HG03196 (cell line): ENCODE measurements around the gene TTC7B.

Source experiments
- ATAC-seq: cut with Tn5 transposase; IDR thresholded peaks from one replicate; pipeline ENCODE4 v1.9.1; 2021; ENCODE audit not compliant: unreplicated experiment

TTC7B gene

DNA sequence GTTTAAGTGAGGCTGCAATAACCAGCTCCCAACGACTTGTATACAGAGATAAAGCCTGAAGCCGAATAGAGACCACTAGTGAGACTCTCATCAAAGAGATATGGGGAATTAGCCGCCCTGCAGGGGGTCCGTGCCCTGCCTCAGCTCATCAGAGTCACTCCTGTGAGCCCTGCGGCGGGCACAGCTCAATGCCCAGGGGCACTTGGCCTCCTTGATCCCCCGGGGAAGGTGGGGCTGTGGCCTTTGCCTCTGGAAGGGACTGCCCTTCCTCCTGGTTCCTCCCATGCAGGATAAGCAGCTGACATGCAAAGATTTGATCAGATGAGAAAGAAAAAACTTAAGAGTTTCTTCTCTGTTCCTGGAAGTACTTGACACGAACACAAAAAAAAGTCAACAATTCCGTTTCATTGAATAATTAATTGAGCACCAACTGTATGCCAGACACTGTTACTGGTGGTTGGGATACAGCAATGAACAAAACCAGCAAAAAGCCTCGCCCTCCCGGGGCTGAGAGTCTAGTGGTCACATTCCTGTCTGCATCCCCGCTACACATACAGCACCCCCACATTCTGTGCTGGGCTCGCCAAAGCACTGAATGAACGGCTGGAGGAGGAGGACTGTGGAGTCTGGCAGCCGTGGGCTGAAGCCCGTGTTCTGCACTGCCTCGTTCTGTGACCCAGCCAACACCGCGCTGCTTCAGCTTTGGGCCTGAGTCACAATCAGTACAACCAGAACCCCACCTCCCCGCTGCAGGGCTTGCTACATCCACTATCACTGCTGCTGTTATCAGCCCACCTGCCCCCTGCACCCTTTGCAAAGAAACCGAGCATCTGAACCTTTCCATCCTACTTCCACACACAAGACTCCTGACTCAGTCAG lies 10.3 kb downstream of the TTC7B start:
- no peak for ATAC-seq

- no peak for ATAC-seq
These were observed 11.2 kb downstream of the TTC7B start for GRCh38 chr14:90805084-90805391.

DNA sequence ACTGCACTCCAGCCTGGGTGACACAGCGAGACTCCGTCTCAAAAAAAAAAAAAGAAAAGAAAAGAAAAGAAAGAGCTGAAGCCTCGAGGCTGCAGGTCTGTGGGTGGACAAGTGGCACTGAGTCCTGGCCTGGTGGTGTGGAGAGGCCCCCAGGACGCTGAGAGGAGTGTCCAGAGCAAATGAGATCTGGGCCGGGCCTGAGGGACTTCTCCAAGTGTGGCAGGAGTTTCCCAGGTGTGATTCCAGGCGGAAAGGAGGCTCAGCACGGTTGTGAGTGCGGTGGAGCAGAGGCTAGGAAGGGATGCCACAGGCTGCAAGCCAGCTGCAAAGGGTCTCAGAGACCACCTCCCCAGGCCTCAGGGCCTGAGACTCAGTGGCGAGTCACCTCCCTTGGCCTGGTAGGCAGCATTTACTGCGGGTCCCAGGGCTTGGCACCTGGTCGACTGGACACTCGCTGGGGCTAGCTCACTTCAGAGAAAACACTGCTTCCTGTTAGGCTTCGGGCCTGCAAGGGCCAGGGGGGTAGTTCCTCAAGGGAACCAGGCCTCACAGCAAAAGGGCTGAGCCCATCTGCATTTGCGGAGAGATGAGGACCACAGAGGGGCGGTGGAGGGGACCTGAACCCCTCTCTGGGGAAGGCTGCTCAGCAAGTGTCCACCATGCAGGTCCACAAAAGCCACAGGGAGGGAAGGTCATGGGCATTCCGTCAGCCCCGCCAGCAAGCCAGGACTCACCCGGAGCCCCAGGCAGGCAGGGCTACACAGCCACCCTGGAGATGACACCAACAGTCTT lies 11.7 kb downstream of the TTC7B start:
- ATAC-seq = no peak

GRCh38 chr14:90803249-90803648 lies 13.0 kb downstream of the TTC7B start:
- ATAC-seq = no peak

DNA sequence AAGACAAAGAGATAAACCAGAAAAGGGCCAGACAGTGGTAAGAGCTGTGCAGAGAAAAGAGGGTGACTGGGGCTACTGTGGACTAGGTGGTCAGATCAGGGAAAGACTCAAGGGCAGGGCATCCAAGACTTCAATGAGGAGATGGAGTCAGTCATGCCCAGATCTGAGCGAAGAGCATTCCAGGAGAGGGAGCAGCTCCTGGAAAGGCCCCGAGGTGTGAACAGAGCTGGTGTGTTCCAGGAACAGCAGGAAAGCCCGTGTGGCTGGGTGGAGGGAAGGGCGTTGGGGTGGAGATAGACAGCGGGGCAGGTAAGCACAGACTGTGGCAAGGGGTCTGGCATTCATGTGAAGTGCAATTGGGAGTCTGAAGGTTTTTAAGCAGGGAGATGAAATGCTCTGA lies 16.8 kb downstream of the TTC7B start:
- no peak for ATAC-seq

- ATAC-seq = no peak
These were observed 18.3 kb downstream of the TTC7B start for GRCh38 chr14:90797919-90798318.

GRCh38 chr14:90797451-90797850 lies 18.8 kb downstream of the TTC7B start:
- ATAC-seq = no peak

DNA sequence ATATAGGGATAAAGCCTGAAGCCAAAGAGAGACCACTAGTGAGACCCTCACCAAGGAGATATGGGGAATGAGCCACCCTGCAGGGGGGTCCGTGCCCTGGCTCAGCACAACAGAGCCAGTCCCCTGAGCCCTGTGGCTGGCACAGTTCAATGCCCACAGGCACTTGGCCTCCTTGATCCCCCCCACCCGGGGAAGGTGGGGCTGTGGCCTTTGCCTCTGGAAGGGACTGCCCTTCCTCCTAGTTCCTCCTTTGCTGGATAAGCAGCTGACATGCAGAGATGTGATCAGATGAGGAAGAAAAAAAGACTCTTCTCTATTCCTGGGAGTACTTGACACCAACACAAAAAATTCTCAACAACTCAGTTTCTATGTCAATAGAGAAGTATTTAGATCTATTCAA lies 19.9 kb downstream of the TTC7B start:
- ATAC-seq = no peak

DNA sequence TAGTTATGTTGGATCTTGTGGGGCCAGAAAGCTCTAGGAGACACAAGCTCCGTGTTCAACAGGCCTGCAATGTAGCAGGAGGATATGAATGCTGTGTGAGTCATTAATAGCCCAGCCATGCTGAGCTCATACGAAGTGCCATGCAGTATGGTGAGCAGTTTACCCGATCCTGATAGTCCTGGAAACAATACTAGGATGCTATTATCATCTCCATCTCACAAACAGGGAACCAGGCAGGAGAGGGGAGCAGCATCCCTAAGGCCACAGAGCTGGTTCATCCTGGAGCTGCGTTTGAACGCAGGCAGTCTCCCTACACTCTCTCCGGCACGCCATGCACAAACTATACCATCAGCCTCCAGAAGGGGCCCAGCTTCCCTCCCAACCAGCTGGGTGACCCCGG lies 20.5 kb downstream of the TTC7B start:
- no peak for ATAC-seq

DNA sequence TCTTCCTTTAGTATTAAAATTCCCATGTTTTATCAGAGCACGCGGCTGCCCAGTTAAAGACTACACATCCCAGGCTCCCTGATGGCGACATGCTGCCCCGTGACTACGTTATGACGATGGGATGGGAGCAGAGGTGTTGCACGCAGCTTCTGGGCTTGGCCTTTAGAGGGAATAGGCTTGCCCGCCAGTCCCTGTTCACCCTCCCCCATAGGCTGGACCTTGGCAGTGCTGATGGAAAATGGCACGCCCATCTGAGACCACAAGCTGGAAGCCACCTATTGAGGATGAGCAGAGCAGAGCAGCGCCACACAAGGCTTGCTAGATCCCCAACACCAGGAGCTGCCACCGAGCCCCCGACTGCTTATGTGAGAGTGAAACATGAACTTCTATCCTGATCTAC lies 24.7 kb downstream of the TTC7B start:
- no peak for ATAC-seq

DNA sequence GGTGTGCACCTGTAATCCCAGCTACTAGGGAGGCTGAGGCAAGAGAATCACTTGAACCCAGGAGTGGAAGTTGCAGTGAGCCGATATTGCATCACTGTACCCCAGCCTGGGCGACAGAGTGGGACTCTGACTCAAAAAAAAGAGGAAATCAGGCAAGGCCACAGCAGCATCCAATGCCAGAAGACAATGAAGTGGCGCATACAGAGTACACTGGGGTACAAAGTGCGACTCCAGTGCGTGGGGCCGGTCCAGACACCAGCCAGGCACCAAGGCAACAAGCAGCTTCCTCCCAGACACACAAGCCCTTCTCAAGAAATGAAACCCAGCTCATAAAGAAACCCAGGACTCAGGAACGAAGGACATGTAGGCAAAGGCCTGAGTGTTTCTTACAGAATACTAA lies 28.2 kb downstream of the TTC7B start:
- ATAC-seq = no peak

GRCh38 chr14:90785876-90786450 lies 30.3 kb downstream of the TTC7B start:
- ATAC-seq = no peak

DNA sequence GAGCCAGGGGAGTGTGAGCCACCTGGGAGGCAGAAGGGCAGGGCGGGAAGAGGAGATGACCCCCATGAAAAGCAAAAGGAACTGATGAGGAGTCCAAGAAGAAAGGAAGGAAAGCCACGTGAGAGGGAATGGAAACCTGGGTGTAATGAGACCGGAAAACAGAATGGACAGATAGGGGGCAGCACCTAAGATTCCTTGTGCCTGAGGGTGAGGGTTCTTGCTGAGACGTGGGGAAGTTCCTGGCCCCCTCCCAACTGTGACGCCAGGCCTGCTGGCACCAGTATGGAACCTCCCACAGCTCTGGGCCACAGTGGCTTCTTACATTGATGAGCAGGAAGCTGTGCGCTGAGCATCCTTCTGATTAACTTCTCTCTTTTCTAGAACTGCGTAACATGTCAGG lies 30.8 kb downstream of the TTC7B start:
- ATAC-seq = no peak

DNA sequence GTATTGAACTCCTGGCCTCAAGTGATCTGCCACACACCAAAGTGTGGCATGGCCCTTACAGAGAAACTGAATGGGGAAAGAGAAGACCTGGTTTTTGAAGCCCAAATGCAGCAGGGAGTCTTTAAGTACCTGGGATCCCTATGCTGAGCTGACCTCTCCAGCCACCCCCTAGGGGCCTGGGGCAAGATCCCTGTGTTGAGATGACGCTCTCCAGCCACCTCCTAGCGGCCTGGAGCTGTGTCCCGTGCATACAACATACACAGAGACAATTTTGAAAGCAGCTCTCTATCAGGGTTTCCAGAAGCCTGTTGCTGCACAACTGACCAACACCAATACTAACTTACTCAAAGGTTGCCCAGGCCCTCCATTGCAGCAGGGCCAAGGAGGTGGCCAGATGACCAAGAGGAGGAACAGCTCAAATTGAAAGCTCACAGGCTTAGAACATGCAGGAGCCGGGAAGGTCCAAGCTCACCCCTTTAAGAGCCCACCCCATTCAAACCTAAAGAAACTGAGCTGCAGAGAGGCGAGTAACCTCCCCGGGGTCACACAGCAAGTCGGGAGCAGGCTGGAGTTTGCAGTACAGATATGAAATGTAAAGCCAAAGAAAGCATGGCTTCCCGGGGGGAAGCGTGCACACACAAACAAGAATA lies 31.5 kb downstream of the TTC7B start:
- no peak for ATAC-seq

GRCh38 chr14:90783344-90783743 lies 32.9 kb downstream of the TTC7B start:
- ATAC-seq = no peak

DNA sequence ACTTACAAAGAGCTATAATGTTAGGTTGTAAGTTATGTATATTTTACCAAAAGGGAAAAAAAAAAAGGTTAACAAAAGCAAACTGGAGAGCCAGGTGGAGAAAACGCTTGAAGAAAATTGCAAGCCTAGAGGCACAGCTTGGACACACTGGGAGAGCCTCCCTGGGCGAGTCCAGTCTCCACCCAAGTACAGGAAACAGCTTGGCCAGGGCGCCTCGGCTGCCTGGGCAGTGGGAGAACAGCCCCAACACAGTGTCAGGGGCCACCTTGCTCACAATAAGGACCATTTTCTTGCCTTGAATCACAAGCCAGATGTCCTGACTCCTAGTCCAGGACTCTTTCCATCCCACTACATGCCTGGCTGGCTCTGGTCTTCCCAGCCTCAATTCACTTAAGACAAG lies 33.3 kb downstream of the TTC7B start:
- ATAC-seq = no peak

GRCh38 chr14:90781876-90782275 lies 34.4 kb downstream of the TTC7B start:
- ATAC-seq = no peak

DNA sequence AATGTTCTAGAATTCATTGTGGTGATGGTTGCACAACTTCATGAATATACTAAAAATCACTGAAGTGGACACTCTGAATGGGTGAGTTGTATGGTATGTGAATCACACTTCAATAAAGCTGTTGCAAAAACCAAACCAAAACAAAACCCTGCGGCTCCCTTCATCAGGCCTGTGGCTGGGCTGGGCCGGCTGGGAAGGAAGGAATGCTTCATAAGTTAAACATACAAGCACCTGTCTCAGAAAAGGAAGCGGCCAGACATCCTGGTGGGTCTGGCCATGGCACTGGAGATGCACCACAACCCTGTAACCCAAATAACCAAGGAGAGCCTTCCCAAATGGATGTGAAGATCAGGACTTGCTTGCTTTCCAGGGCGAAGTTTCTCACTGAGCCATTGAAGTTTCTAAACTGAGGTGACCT lies 34.9 kb downstream of the TTC7B start:
- no peak for ATAC-seq

DNA sequence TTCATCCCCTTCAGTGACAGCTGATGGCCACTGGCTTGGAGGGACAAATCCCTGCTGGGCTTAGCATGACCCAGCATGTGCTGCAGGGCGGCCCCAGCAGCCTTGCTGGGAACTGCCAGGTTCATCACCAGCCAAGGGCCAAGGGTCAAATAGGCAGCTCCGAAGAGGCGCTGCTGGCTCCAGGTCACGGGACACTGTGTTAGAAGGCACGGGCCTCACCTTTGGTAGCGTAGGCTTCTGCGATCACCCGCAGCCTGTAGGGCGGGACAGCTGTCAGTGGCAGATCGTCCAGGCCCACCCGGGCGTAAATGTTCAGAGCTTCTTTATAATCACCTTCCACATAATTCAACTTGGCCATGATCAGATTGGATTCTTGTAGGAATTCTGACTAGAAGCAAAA lies 35.7 kb downstream of the TTC7B start:
- ATAC-seq = no peak

DNA sequence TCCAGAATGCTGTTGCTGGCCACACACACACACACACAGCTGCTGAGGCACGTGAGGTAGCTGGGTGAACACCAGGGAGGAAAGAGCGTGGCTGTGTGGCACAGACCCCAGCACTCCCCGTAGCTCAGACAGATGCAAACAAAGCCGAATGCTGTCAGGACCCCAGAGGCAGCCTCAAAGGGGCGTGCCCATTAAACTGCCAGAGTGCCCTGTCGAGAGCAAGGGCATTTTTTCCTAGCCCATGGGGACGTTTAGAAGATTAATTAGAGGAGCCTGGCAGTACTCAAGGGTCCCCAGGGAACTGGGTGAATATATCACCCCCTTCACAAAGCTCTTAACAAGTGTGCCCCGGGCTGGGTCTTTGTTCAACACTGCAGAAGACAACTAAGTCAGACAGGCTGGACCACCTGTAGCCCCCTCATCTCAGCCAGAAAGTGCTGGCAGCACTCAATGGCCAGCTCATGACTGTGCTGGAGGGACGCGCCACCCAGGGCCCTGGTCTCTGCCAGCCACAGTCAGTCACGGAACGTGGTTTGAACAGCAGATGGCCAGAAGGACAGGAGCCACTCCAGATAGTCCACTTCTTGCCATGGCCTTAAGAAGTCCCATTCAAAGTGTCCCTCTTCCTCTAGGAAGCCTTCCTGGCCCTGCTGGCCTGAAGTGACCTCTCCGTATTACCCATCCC lies 37.5 kb downstream of the TTC7B start:
- ATAC-seq = no peak
